GM23338 (cell line): ENCODE measurements around the gene PLA2G5. TPM values are rescaled to one million over a fixed set of nuclear protein-coding genes. Genes with fewer than 3 reads are reported as not detected.

Experiments used
- ATAC-seq: fragments of 200-7000 bp; cut with Tn5 transposase; 3 replicates; pipeline ENCODE4 v1.9.1; 2020
- DNase-seq: peaks from one replicate; pipeline ENCODE4 v3.0.0-alpha.2; 2015; ENCODE audit warnings: low spot score
- H2AFZ ChIP-seq: fragments of 200-600 bp; sonication (generic); 2 replicates; pipeline ENCODE4 v1.8.0; 2016; ENCODE audit warnings: antibody characterized with exemption, mild to moderate bottlenecking, moderate library complexity
- H3F3A ChIP-seq: fragments of 200-600 bp; sonication (generic); replicated peaks from 2 replicates; pipeline ENCODE4 v1.8.0; 2017; ENCODE audit warnings: antibody characterized with exemption, mixed run types, low read depth
- H3K27ac ChIP-seq: fragments of 200-600 bp; sonication (generic); 2 replicates; pipeline ENCODE4 v1.6.1; 2016; ENCODE audit warnings: low read depth
- H3K27me3 ChIP-seq: fragments of 200-600 bp; sonication (generic); 2 replicates; pipeline ENCODE4 v1.8.0; 2016; ENCODE audit warnings: mild to moderate bottlenecking, mixed run types, moderate library complexity; ENCODE audit not compliant: insufficient read depth
- H3K36me3 ChIP-seq: fragments of 200-600 bp; sonication (generic); 2 replicates; pipeline ENCODE4 v1.8.0; 2016; ENCODE audit warnings: mild to moderate bottlenecking; ENCODE audit not compliant: insufficient read depth
- H3K4me1 ChIP-seq: fragments of 200-600 bp; sonication (generic); 2 replicates; pipeline ENCODE4 v1.8.0; 2016; ENCODE audit warnings: mild to moderate bottlenecking, moderate library complexity; ENCODE audit not compliant: insufficient read depth
- H3K4me2 ChIP-seq: fragments of 200-600 bp; sonication (generic); 2 replicates; pipeline ENCODE4 v1.7.1; 2017; ENCODE audit warnings: mixed run types
- H3K4me3 ChIP-seq: fragments of 200-600 bp; sonication (generic); 2 replicates; pipeline ENCODE4 v1.6.1; 2016; ENCODE audit warnings: mixed run types
- H3K79me2 ChIP-seq: fragments of 200-600 bp; sonication (generic); replicated peaks from 2 replicates; pipeline ENCODE4 v1.8.0; 2017; ENCODE audit warnings: mild to moderate bottlenecking; ENCODE audit not compliant: insufficient read depth
- H3K9me2 ChIP-seq: fragments of 200-600 bp; sonication (generic); 2 replicates; pipeline ENCODE4 v1.8.0; 2017; ENCODE audit not compliant: insufficient read depth
- H4K20me1 ChIP-seq: fragments of 200-600 bp; sonication (generic); replicated peaks from 2 replicates; pipeline ENCODE4 v1.8.0; 2017; ENCODE audit warnings: mild to moderate bottlenecking; ENCODE audit not compliant: insufficient read depth
- H3K27ac Mint-ChIP-seq: 2 replicates; pipeline ENCODE4 v1.8.0; 2020; ENCODE audit warnings: inconsistent platforms, mild to moderate bottlenecking, moderate library complexity, mixed read lengths
- H3K27me3 Mint-ChIP-seq: 3 replicates; pipeline ENCODE4 v1.8.0; 2022; ENCODE audit warnings: low read depth, mild to moderate bottlenecking, moderate library complexity, mixed read lengths, inconsistent platforms; ENCODE audit not compliant: insufficient read depth, poor library complexity
- H3K36me3 Mint-ChIP-seq: 3 replicates; pipeline ENCODE4 v1.8.0; 2021; ENCODE audit warnings: low read depth, mild to moderate bottlenecking, inconsistent platforms, moderate library complexity, mixed read lengths
- H3K4me1 Mint-ChIP-seq: 3 replicates; pipeline ENCODE4 v1.8.0; 2020; ENCODE audit warnings: mild to moderate bottlenecking, inconsistent platforms, mixed read lengths
- H3K4me3 Mint-ChIP-seq: 3 replicates; pipeline ENCODE4 v1.8.0; 2021; ENCODE audit warnings: moderate library complexity, mild to moderate bottlenecking, inconsistent platforms, mixed read lengths
- H3K9me3 Mint-ChIP-seq: 3 replicates; pipeline ENCODE4 v1.8.0; 2020; ENCODE audit warnings: moderate library complexity, mild to moderate bottlenecking, inconsistent platforms, mixed read lengths
- CREB1 ChIP-seq: fragments of 250-450 bp; sonication (Bioruptor Pico); IDR thresholded peaks from 2 replicates; pipeline ENCODE4 v1.5.0; 2020; ENCODE audit warnings: low read depth, mild to moderate bottlenecking, moderate library complexity
- EZH2phosphoT487 ChIP-seq: fragments of 200-600 bp; sonication (generic); IDR thresholded peaks from one replicate; pipeline ENCODE4 v1.8.1; 2018; ENCODE audit warnings: antibody characterized with exemption; ENCODE audit not compliant: unreplicated experiment
- ZNF114 ChIP-seq: fragments of 250-450 bp; sonication (Bioruptor Pico); IDR thresholded peaks from 2 replicates; pipeline ENCODE4 v1.5.0; 2020; ENCODE audit warnings: mild to moderate bottlenecking, moderate library complexity
- polyA plus RNA-seq: library from polyadenylated mRNA; unstranded; fragments of >200 nt; fragmentation: Nextera tagmentation; extraction: Ambion mirVana; gene quantifications from 2 replicates; pipeline ENCODE4 v1.2.1, GENCODE V29; 2016
- total RNA-seq: library from RNA; depleted of rRNA; stranded (reverse); fragments of >200 nt; shearing (Covaris generic); gene quantifications from 2 replicates; pipeline ENCODE4 v1.2.3, GENCODE V29; 2014
- TF ChIP-seq, protein P1 (sequence below): IDR thresholded peaks from one replicate; pipeline ENCODE4 v1.6.1; 2018; ENCODE audit warnings: antibody characterized with exemption; ENCODE audit not compliant: unreplicated experiment
- TF ChIP-seq, protein P2 (sequence below): fragments of 250-450 bp; sonication (Bioruptor Pico); IDR thresholded peaks from 2 replicates; pipeline ENCODE4 v1.5.0; 2020; ENCODE audit warnings: mild to moderate bottlenecking, moderate library complexity

The PLA2G5 gene
- total and polyA plus RNA-seq, 2 experiments from 2014 or later, result not detected

DNA sequence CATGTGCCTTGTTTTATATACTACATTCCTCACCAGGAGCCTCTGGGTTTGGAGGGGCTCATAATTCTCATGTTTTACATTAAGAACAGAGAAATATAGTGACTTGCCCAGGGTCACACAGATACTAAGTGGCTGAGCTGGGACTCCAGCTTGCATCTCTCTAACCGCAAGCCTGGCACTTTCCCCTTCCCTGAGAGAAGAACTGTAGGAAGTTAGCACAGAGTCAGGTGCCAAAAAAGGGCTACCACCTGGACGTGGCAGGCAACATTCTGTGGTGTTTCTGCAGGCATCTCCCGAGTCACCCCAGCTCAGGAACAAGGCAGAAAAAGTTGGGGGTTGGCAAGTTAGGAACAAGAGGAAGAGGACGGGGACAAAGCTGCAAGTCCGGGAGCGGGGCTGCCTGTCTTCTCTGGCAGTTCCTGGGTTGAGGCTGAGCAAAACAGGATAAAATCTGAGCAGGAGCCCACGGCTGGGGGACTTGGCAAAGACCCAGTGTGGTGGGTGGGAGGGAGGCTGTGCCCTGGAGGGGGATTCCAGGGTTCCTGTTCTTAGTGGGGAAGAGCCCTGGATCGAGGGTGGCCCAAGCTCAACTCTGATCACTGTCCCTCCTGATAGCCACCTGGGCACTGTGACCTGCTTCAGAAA is 9.8 kb downstream of the PLA2G5 start:
- Histone ChIP-seq H3K79me2 (no peaks in the 10 kb centered on the region), H3K36me3 (no peaks in the 10 kb centered on the region), H3K4me3 (no peak overlapping the region), H3K4me1 (no peaks in the 10 kb centered on the region), H3K27ac (no peak overlapping the region), H2AFZ (peak overlapping the region; percentile 7; the same call in 1 of the 2 replicates), H4K20me1 (no peaks in the 10 kb centered on the region), H3F3A (no peaks in the 10 kb centered on the region), H3K4me2 (no peak overlapping the region), H3K9me2 (no peaks in the 10 kb centered on the region), H3K27me3 (no peaks in the 10 kb centered on the region)
- no peak overlapping the region for H3K4me3 Mint-ChIP-seq
- no peak for TF ChIP-seq CREB1 (CRISPR knock-in tag)
- TF ChIP-seq EZH2phosphoT487, result no peak
- TF ChIP-seq, protein P1, sequence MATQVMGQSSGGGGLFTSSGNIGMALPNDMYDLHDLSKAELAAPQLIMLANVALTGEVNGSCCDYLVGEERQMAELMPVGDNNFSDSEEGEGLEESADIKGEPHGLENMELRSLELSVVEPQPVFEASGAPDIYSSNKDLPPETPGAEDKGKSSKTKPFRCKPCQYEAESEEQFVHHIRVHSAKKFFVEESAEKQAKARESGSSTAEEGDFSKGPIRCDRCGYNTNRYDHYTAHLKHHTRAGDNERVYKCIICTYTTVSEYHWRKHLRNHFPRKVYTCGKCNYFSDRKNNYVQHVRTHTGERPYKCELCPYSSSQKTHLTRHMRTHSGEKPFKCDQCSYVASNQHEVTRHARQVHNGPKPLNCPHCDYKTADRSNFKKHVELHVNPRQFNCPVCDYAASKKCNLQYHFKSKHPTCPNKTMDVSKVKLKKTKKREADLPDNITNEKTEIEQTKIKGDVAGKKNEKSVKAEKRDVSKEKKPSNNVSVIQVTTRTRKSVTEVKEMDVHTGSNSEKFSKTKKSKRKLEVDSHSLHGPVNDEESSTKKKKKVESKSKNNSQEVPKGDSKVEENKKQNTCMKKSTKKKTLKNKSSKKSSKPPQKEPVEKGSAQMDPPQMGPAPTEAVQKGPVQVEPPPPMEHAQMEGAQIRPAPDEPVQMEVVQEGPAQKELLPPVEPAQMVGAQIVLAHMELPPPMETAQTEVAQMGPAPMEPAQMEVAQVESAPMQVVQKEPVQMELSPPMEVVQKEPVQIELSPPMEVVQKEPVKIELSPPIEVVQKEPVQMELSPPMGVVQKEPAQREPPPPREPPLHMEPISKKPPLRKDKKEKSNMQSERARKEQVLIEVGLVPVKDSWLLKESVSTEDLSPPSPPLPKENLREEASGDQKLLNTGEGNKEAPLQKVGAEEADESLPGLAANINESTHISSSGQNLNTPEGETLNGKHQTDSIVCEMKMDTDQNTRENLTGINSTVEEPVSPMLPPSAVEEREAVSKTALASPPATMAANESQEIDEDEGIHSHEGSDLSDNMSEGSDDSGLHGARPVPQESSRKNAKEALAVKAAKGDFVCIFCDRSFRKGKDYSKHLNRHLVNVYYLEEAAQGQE, result no peak
- ATAC-seq (no peak), DNase-seq (no peak)
- H3K27ac Mint-ChIP-seq, result no peak overlapping the region
- peaks cover 5% of the 10 kb centered on the region; the same call in 2 of the 3 replicates for H3K4me1 Mint-ChIP-seq
- peaks cover 5% of the 10 kb centered on the region for H3K27me3 Mint-ChIP-seq
- H3K9me3 Mint-ChIP-seq, result no peaks in the 10 kb centered on the region; the same call in 2 of the 3 replicates
- no peaks in the 10 kb centered on the region; the same call in 2 of the 3 replicates for H3K36me3 Mint-ChIP-seq

DNA sequence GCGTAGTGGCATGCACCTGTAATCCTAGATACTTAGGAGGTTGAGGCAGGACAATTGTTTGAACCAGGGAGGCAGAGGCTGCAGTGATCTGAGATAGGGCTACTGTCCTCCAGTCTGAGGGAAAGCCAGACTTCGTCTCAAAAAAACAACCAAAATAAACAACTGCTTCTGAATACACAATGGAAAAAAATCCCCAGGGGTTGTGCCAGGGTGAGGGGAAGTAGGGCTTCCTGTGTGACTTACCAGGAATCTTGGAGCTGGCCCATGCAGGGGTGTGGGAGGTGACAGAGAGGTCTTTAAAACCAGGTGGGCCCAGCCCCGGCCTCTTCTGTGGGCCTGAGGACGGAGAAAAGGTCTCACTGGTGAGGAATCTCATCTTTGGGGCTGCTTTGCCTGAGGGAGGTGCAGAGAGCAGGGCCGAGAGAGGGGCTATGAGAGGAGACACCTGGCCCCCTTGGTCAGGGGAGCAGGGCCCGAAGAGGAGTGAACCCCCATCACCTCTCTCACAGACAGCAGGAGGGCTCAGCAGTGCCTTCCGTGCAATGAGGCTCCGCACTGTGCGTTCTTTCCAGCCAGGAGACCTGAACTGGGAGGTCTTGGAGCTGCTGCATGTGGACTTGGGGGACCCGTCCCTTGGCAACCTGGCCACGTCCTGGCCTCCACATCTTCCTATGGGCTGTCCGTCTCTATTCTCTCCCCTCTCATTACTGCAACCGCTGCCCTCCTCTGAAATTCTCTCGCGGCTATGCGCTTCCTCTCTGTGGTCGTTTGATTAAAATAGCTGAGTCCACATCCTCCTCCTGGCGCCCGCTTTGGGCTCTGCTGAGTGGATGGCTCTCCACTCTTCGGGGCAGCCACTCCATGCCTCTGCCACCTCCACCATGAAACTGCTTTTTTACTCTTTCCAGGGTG is 10.7 kb downstream of the PLA2G5 start:
- Mint-ChIP-seq H3K4me1 (peaks cover 5% of the 10 kb centered on the region; the same call in 2 of the 3 replicates), H3K36me3 (no peaks in the 10 kb centered on the region; the same call in 2 of the 3 replicates), H3K27me3 (peaks cover 5% of the 10 kb centered on the region), H3K9me3 (no peaks in the 10 kb centered on the region; the same call in 2 of the 3 replicates), H3K27ac (no peak overlapping the region), H3K4me3 (no peak overlapping the region)
- H3K27ac ChIP-seq, result no peak overlapping the region
- no peak overlapping the region for H3K4me2 ChIP-seq
- H3K36me3 ChIP-seq, result no peaks in the 10 kb centered on the region
- no peaks in the 10 kb centered on the region for H4K20me1 ChIP-seq
- H3K9me2 ChIP-seq, result no peaks in the 10 kb centered on the region
- H2AFZ ChIP-seq, result peak overlapping the region; percentile 66
- H3K4me1 ChIP-seq, result no peaks in the 10 kb centered on the region
- H3K4me3 ChIP-seq, result no peak overlapping the region
- no peaks in the 10 kb centered on the region for H3K79me2 ChIP-seq
- H3K27me3 ChIP-seq, result no peaks in the 10 kb centered on the region
- DNase-seq (no peak), ATAC-seq (no peak)
- no peaks in the 10 kb centered on the region for H3F3A ChIP-seq
- TF ChIP-seq, protein P2, sequence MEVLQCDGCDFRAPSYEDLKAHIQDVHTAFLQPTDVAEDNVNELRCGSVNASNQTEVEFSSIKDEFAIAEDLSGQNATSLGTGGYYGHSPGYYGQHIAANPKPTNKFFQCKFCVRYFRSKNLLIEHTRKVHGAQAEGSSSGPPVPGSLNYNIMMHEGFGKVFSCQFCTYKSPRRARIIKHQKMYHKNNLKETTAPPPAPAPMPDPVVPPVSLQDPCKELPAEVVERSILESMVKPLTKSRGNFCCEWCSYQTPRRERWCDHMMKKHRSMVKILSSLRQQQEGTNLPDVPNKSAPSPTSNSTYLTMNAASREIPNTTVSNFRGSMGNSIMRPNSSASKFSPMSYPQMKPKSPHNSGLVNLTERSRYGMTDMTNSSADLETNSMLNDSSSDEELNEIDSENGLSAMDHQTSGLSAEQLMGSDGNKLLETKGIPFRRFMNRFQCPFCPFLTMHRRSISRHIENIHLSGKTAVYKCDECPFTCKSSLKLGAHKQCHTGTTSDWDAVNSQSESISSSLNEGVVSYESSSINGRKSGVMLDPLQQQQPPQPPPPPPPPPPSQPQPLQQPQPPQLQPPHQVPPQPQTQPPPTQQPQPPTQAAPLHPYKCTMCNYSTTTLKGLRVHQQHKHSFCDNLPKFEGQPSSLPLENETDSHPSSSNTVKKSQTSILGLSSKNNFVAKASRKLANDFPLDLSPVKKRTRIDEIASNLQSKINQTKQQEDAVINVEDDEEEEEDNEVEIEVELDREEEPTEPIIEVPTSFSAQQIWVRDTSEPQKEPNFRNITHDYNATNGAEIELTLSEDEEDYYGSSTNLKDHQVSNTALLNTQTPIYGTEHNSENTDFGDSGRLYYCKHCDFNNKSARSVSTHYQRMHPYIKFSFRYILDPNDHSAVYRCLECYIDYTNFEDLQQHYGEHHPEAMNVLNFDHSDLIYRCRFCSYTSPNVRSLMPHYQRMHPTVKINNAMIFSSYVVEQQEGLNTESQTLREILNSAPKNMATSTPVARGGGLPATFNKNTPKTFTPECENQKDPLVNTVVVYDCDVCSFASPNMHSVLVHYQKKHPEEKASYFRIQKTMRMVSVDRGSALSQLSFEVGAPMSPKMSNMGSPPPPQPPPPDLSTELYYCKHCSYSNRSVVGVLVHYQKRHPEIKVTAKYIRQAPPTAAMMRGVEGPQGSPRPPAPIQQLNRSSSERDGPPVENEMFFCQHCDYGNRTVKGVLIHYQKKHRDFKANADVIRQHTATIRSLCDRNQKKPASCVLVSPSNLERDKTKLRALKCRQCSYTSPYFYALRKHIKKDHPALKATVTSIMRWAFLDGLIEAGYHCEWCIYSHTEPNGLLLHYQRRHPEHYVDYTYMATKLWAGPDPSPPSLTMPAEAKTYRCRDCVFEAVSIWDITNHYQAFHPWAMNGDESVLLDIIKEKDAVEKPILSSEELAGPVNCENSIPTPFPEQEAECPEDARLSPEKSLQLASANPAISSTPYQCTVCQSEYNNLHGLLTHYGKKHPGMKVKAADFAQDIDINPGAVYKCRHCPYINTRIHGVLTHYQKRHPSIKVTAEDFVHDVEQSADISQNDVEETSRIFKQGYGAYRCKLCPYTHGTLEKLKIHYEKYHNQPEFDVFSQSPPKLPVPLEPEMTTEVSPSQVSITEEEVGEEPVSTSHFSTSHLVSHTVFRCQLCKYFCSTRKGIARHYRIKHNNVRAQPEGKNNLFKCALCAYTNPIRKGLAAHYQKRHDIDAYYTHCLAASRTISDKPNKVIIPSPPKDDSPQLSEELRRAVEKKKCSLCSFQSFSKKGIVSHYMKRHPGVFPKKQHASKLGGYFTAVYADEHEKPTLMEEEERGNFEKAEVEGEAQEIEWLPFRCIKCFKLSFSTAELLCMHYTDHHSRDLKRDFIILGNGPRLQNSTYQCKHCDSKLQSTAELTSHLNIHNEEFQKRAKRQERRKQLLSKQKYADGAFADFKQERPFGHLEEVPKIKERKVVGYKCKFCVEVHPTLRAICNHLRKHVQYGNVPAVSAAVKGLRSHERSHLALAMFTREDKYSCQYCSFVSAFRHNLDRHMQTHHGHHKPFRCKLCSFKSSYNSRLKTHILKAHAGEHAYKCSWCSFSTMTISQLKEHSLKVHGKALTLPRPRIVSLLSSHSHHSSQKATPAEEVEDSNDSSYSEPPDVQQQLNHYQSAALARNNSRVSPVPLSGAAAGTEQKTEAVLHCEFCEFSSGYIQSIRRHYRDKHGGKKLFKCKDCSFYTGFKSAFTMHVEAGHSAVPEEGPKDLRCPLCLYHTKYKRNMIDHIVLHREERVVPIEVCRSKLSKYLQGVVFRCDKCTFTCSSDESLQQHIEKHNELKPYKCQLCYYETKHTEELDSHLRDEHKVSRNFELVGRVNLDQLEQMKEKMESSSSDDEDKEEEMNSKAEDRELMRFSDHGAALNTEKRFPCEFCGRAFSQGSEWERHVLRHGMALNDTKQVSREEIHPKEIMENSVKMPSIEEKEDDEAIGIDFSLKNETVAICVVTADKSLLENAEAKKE (CRISPR knock-in tag), result no peak
- TF ChIP-seq, protein P1, result no peak
- no peak for TF ChIP-seq ZNF114 (CRISPR knock-in tag)
